GM18502 (cell line): ENCODE results near the gene RELA.

Experiments used
- ATAC-seq: cut with Tn5 transposase; IDR thresholded peaks from one replicate; pipeline ENCODE4 v1.9.1; 2021; ENCODE audit warnings: mild to moderate bottlenecking; ENCODE audit not compliant: unreplicated experiment, poor library complexity

The RELA gene

GRCh38 chr11:65636108-65637031, 26.3 kb downstream of the RELA start:
- no peak for ATAC-seq

GRCh38 chr11:65634905-65635731, 27.6 kb downstream of the RELA start:
- no peak for ATAC-seq

- ATAC-seq: no peak
Measured at GRCh38 chr11:65634440-65634839, 28.3 kb downstream of the RELA start.

- no peak for ATAC-seq
Measured at GRCh38 chr11:65634109-65634436, 28.6 kb downstream of the RELA start.

GRCh38 chr11:65633390-65634108, 29.2 kb downstream of the RELA start:
- ATAC-seq: no peak

- no peak for ATAC-seq
Measured at GRCh38 chr11:65630215-65630614, 32.5 kb downstream of the RELA start.

- ATAC-seq: no peak
Measured at GRCh38 chr11:65629579-65629978, 33.1 kb downstream of the RELA start.

GRCh38 chr11:65627202-65627601, 35.5 kb downstream of the RELA start:
- no peak for ATAC-seq

GRCh38 chr11:65625628-65626342, 36.9 kb downstream of the RELA start:
- ATAC-seq: no peak

- ATAC-seq: no peak
Measured at GRCh38 chr11:65624931-65625627, 37.6 kb downstream of the RELA start.

- no peak for ATAC-seq
Measured at GRCh38 chr11:65623852-65624616, 38.7 kb downstream of the RELA start.

- no peak for ATAC-seq
Measured at GRCh38 chr11:65623177-65623576, 39.5 kb downstream of the RELA start.

GRCh38 chr11:65622011-65622410, 40.7 kb downstream of the RELA start:
- ATAC-seq: no peak

GRCh38 chr11:65621460-65621859, 41.3 kb downstream of the RELA start:
- ATAC-seq: no peak

- no peak for ATAC-seq
Measured at GRCh38 chr11:65620666-65621065, 42.0 kb downstream of the RELA start.

- ATAC-seq: no peak
Measured at GRCh38 chr11:65619281-65619928, 43.3 kb downstream of the RELA start.

GRCh38 chr11:65618763-65619162, 44.0 kb downstream of the RELA start:
- no peak for ATAC-seq

GRCh38 chr11:65617990-65618751, 44.5 kb downstream of the RELA start:
- no peak for ATAC-seq
